ENCODE results near the gene UPP1.

- no peak for TF ChIP-seq ZFP30 (CRISPR knock-in tag; IDR thresholded peaks at IDR 0.05)
- no peak for TF ChIP-seq CREB5 (CRISPR knock-in tag; IDR thresholded peaks at IDR 0.05; ENCODE audit: low read depth)
These were observed 43.8 kb upstream of the UPP1 start for GRCh38 chr7:48045195-48045765.

All from SK-N-SH treated with all-trans-retinoic acid at 6 μM for 48 hours (cell line).